ENCODE results near the gene ANKRD31. TPM values are rescaled to one million over a fixed set of nuclear protein-coding genes. Genes with fewer than 3 reads are reported as not detected.

ANKRD31 gene
- total RNA-seq, 1 experiment from 2014 or later = 0.30 TPM

DNA sequence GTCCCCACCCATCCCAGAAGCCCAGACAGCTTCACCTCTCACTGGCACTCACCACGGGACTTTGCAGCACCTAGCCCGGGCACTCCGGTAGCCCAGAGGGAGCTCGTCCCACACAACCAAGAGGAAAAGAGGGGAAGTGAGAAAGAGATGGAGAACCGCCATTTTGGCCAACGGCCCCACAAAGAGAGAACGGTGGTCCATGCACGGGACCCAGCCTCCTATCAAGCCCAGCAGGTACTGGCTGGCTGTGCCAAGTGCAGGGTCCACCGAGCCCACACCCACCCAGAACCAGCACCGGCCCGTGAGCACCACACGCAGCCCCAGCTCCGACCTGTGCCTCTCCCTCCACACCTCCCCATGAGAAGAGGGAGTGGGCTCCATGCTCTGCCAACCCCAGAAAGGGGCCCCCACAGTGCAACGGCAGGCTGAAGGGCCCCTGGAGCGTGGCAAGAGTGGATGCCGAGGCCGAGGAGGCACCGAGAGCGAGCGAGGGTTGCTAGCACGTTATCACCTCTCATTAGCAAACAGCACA lies 105.8 kb downstream of the ANKRD31 start:
- ChIA-PET RAD21 (ENCODE audit: low non-redundant PET in 1 of 2, low total read pairs in 2 of 2, uncharacterized antibody in 2 of 2, unreplicated experiment in 2 of 2) (no interaction called here), POLR2A (no interaction called here), CTCF (no interaction called here)
- H2AFZ ChIP-seq (ENCODE audit: low read depth, low read length, poor library complexity, severe bottlenecking) = no peak overlapping the region
- no peaks in the 10 kb centered on the region for H3K9me3 ChIP-seq (ENCODE audit: control insufficient read depth in 1 of 2, insufficient read depth in 1 of 2, low read depth in 1 of 2, low read length in 2 of 2)
- ATAC-seq (no peak), DNase-seq (ENCODE audit: low read depth, low spot score) (no peak)
- intact Hi-C loops (cut with micrococcal nuclease) = no loop called here
- no peak overlapping the region for H3K27ac ChIP-seq (ENCODE audit: low read depth, low read length)
- H3K4me1 ChIP-seq (ENCODE audit: control insufficient read depth in 1 of 2, insufficient read depth in 2 of 2, low read length in 2 of 2) = no peaks in the 10 kb centered on the region
- no peak overlapping the region for H3K4me3 ChIP-seq (replicated peaks in 1 of 2; ENCODE audit: low read depth in 1 of 2, low read length in 2 of 2)
- no peaks in the 10 kb centered on the region for H3K36me3 ChIP-seq (ENCODE audit: control insufficient read depth in 1 of 2, insufficient read depth in 2 of 2, low read length in 2 of 2)
- H3K4me2 ChIP-seq (ENCODE audit: low read length) = no peak overlapping the region
- no peaks in the 10 kb centered on the region for H3K79me2 ChIP-seq (ENCODE audit: insufficient read depth, low read length)
- no peak for TF ChIP-seq SIN3A (IDR thresholded peaks at IDR 0.05; ENCODE audit: low read depth)
- no peak for TF ChIP-seq CEBPB (IDR thresholded peaks at IDR 0.05; ENCODE audit: low read depth)
- TF ChIP-seq EZH2phosphoT487 (IDR thresholded peaks at IDR 0.05; ENCODE audit: borderline replicate concordance) = no peak
- no peak for TF ChIP-seq POLR2A (IDR thresholded peaks at IDR 0.05; ENCODE audit: borderline replicate concordance, extremely low read depth, insufficient read depth, insufficient read length)
- TF ChIP-seq ZFX (IDR thresholded peaks at IDR 0.05) = no peak
- TF ChIP-seq RAD21 (IDR thresholded peaks at IDR 0.05; ENCODE audit: low read depth) = no peak
- TF ChIP-seq, protein P1, sequence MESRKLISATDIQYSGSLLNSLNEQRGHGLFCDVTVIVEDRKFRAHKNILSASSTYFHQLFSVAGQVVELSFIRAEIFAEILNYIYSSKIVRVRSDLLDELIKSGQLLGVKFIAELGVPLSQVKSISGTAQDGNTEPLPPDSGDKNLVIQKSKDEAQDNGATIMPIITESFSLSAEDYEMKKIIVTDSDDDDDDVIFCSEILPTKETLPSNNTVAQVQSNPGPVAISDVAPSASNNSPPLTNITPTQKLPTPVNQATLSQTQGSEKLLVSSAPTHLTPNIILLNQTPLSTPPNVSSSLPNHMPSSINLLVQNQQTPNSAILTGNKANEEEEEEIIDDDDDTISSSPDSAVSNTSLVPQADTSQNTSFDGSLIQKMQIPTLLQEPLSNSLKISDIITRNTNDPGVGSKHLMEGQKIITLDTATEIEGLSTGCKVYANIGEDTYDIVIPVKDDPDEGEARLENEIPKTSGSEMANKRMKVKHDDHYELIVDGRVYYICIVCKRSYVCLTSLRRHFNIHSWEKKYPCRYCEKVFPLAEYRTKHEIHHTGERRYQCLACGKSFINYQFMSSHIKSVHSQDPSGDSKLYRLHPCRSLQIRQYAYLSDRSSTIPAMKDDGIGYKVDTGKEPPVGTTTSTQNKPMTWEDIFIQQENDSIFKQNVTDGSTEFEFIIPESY (IDR thresholded peaks at IDR 0.05; ENCODE audit: extremely low read depth, insufficient replicate concordance, low read length) = no peak
- TF ChIP-seq, protein P2, sequence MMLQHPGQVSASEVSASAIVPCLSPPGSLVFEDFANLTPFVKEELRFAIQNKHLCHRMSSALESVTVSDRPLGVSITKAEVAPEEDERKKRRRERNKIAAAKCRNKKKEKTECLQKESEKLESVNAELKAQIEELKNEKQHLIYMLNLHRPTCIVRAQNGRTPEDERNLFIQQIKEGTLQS (IDR thresholded peaks at IDR 0.05) = no peak
- TF ChIP-seq SRF (IDR thresholded peaks at IDR 0.05; ENCODE audit: low read depth) = no peak
- TF ChIP-seq, protein P3, sequence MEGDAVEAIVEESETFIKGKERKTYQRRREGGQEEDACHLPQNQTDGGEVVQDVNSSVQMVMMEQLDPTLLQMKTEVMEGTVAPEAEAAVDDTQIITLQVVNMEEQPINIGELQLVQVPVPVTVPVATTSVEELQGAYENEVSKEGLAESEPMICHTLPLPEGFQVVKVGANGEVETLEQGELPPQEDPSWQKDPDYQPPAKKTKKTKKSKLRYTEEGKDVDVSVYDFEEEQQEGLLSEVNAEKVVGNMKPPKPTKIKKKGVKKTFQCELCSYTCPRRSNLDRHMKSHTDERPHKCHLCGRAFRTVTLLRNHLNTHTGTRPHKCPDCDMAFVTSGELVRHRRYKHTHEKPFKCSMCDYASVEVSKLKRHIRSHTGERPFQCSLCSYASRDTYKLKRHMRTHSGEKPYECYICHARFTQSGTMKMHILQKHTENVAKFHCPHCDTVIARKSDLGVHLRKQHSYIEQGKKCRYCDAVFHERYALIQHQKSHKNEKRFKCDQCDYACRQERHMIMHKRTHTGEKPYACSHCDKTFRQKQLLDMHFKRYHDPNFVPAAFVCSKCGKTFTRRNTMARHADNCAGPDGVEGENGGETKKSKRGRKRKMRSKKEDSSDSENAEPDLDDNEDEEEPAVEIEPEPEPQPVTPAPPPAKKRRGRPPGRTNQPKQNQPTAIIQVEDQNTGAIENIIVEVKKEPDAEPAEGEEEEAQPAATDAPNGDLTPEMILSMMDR (IDR thresholded peaks at IDR 0.05 in 2 of 3, conservative IDR thresholded peaks at IDR 0.05 in 1 of 3; ENCODE audit: borderline replicate concordance in 1 of 3, insufficient read depth in 1 of 3, low read depth in 2 of 3, low read length in 2 of 3) = no peak
- TF ChIP-seq EZH2 (IDR thresholded peaks at IDR 0.05) = no peak
- no peak for TF ChIP-seq ZNF274 (IDR thresholded peaks at IDR 0.05; ENCODE audit: low read depth, low read length)
- TF ChIP-seq POLR2AphosphoS5 (IDR thresholded peaks at IDR 0.05; ENCODE audit: low read depth, low read length) = no peak
- no peak for TF ChIP-seq MAX (IDR thresholded peaks at IDR 0.05)
- TF ChIP-seq JUND (IDR thresholded peaks at IDR 0.05) = no peak
- no peak for TF ChIP-seq FOSL1 (IDR thresholded peaks at IDR 0.05; ENCODE audit: low read depth)
- no peak overlapping the region for H3K9ac ChIP-seq (ENCODE audit: low read length)
- no peaks in the 10 kb centered on the region for H3K27me3 ChIP-seq (ENCODE audit: insufficient read depth, low read length)
- BruUV-seq (replicated peaks) = no TSS peak
- H4K20me1 ChIP-seq (ENCODE audit: insufficient read depth) = no peaks in the 10 kb centered on the region
- H3K9me2 ChIP-seq (ENCODE audit: insufficient read depth) = no peaks in the 10 kb centered on the region

Data from HCT116 (cell line).